Measurements from ENCODE around the gene GNG2. TPM values are rescaled to one million over a fixed set of nuclear protein-coding genes. Genes with fewer than 3 reads are reported as not detected.

GNG2 gene
- total and polyA plus RNA-seq, 2 experiments from 2014 or later: 5.0 to 13.7 TPM

DNA sequence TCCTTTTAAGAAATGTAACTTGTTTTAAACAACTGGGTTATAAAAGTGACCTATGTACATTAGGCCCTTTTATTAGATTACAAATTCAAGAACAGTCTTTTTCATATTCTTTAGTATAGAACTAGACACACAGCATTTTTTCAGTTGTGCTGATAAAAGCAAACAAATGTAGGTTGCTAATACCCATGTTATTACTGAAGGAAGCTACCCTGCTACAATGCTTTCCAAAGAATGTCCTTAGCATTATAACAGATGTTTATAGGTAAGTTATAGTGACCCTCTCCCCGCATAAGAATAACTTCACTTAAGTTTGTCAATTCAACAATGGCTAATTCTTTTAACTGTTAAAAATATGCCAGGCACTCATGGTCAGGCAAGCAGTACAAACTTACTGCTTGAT, 146.8 kb downstream of the GNG2 start:
- no peak for TF ChIP-seq CTCF (IDR thresholded peaks at IDR 0.05; ENCODE audit: poor library complexity)
- no peak for TF ChIP-seq EZH2phosphoT487 (IDR thresholded peaks at IDR 0.05; ENCODE audit: low read depth, severe bottlenecking, unreplicated experiment)
- TF ChIP-seq EZH2 (IDR thresholded peaks at IDR 0.05; ENCODE audit: borderline replicate concordance): no peak
- Histone ChIP-seq H3K27ac (no peak overlapping the region), H3K27me3 (no peaks in the 10 kb centered on the region), H3K9me2 (replicated peaks; ENCODE audit: insufficient read depth) (no peaks in the 10 kb centered on the region), H2AFZ (no peak overlapping the region), H4K20me1 (ENCODE audit: insufficient read depth, poor library complexity, severe bottlenecking) (no peaks in the 10 kb centered on the region), H3K79me2 (no peaks in the 10 kb centered on the region), H3K36me3 (replicated peaks; ENCODE audit: insufficient read depth, low read depth) (peaks cover 4% of the 10 kb centered on the region), H3K4me3 (no peak overlapping the region), H3K9me3 (ENCODE audit: low read depth) (no peaks in the 10 kb centered on the region), H3K4me2 (no peak overlapping the region), H3K4me1 (ENCODE audit: insufficient read depth) (no peaks in the 10 kb centered on the region)
- DNase-seq (ENCODE audit: low spot score): no peak
- 38% methylated on average over 1 of the region's 1 CpG for WGBS (ENCODE audit: low lambda C conversion rate, missing lambda C conversion rate)

DNA sequence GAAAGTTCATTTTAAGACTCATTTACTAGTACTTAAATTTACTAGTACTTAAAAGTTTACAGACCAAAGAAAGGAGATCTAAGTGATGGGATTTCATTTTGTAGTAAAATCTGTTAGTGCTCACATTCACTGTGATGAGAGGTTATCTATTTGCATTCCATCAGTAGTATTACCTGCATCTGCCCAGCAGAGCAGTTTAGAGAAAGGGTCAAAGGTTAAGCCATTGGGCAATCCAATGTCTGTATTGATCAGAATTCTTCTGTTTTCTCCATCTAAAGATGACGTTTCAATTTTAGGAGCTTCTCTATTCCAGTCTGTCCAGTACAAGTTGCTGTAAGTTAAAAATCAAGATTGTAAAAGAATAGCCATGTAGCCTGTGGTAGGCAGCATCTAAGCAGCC, 147.2 kb downstream of the GNG2 start:
- TF ChIP-seq CTCF (IDR thresholded peaks at IDR 0.05; ENCODE audit: poor library complexity) (no peak), EZH2phosphoT487 (IDR thresholded peaks at IDR 0.05; ENCODE audit: low read depth, severe bottlenecking, unreplicated experiment) (no peak), EZH2 (IDR thresholded peaks at IDR 0.05; ENCODE audit: borderline replicate concordance) (no peak)
- H3K27ac ChIP-seq: no peak overlapping the region
- WGBS (ENCODE audit: low lambda C conversion rate, missing lambda C conversion rate): 20% methylated on average over 1 of the region's 1 CpG
- H3K36me3 ChIP-seq (replicated peaks; ENCODE audit: insufficient read depth, low read depth): peaks cover 4% of the 10 kb centered on the region
- H3K27me3 ChIP-seq: no peaks in the 10 kb centered on the region
- no peak overlapping the region for H3K4me3 ChIP-seq
- no peaks in the 10 kb centered on the region for H3K79me2 ChIP-seq
- H3K4me1 ChIP-seq (ENCODE audit: insufficient read depth): no peaks in the 10 kb centered on the region
- no peak overlapping the region for H3K4me2 ChIP-seq
- no peaks in the 10 kb centered on the region for H3K9me2 ChIP-seq (replicated peaks; ENCODE audit: insufficient read depth)
- H4K20me1 ChIP-seq (ENCODE audit: insufficient read depth, poor library complexity, severe bottlenecking): no peaks in the 10 kb centered on the region
- DNase-seq (ENCODE audit: low spot score): no peak
- H2AFZ ChIP-seq: no peak overlapping the region
- H3K9me3 ChIP-seq (ENCODE audit: low read depth): no peaks in the 10 kb centered on the region

DNA sequence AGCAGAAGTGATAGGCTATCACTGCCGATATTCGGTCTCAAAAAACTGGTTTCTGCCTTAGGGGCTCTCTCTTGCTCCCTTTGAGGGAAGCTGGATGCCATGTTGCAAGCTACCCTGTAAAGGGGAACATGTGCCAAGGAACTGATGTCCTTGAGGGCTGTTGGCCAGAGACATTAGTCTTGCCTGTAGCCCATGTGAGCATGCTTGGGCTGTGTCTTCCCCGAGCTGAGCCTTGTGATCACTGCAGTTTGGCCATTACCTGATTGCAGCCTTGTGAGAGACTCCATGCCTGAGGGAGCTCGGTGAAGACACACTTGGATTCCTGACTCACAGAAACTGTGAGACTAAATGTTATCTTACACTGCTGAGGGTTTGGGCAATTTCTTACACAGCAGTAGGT, 147.7 kb downstream of the GNG2 start:
- no peaks in the 10 kb centered on the region for H3K79me2 ChIP-seq

More for the DNA sequence above, 147.7 kb downstream of the GNG2 start:
- Histone ChIP-seq H3K9me3 (ENCODE audit: low read depth) (no peaks in the 10 kb centered on the region), H3K36me3 (replicated peaks; ENCODE audit: insufficient read depth, low read depth) (peaks cover 4% of the 10 kb centered on the region), H3K9me2 (replicated peaks; ENCODE audit: insufficient read depth) (no peaks in the 10 kb centered on the region), H3K4me1 (ENCODE audit: insufficient read depth) (no peaks in the 10 kb centered on the region), H3K27ac (no peak overlapping the region), H3K4me3 (no peak overlapping the region), H4K20me1 (ENCODE audit: insufficient read depth, poor library complexity, severe bottlenecking) (no peaks in the 10 kb centered on the region), H2AFZ (no peak overlapping the region), H3K27me3 (no peaks in the 10 kb centered on the region), H3K4me2 (no peak overlapping the region)
- DNase-seq (ENCODE audit: low spot score): no peak
- no peak for TF ChIP-seq EZH2 (IDR thresholded peaks at IDR 0.05; ENCODE audit: borderline replicate concordance)
- no peak for TF ChIP-seq EZH2phosphoT487 (IDR thresholded peaks at IDR 0.05; ENCODE audit: low read depth, severe bottlenecking, unreplicated experiment)
- no peak for TF ChIP-seq CTCF (IDR thresholded peaks at IDR 0.05; ENCODE audit: poor library complexity)
- 89% methylated on average over 4 of the region's 4 CpGs for WGBS (ENCODE audit: low lambda C conversion rate, missing lambda C conversion rate)

Data from hepatocyte (in vitro differentiated cells).